Activated naive CD4-positive, alpha-beta T cell treated with anti-CD3 and anti-CD28 coated beads, Interleukin-2, amount 50 U/mL, for 72 hours (primary cell): ENCODE results near the gene ARL15. TPM values are rescaled to one million over a fixed set of nuclear protein-coding genes. Genes with fewer than 3 reads are reported as not detected.
"Not testable (repeated sequence)": the region's sequence is repeated elsewhere in the genome, so short reads cannot be mapped to it uniquely, and the experiment has no call there.

Experiments
- ATAC-seq, 2 donors: fragments of 150-1000 bp; cut with Tn5 transposase; 2 replicates each; pipeline ENCODE4 v1.10.0; 2021; ENCODE audit warnings: mild to moderate bottlenecking in 2 of 2, moderate library complexity in 2 of 2
- DNase-seq, 2 donors: peaks; one replicate each; pipeline ENCODE4 v3.0.0; 2021 to 2022; ENCODE audit warnings: low spot score in 2 of 2
- H3K27ac Mint-ChIP-seq, 2 donors: one replicate each; pipeline ENCODE4 v1.8.0; 2022; ENCODE audit warnings: mild to moderate bottlenecking in 2 of 2, mixed read lengths in 2 of 2
- H3K36me3 Mint-ChIP-seq, 2 donors: one replicate each; pipeline ENCODE4 v1.8.0; 2022; ENCODE audit warnings: mixed read lengths in 2 of 2
- H3K9me3 Mint-ChIP-seq, 2 donors: one replicate each; pipeline ENCODE4 v1.8.0; 2022; ENCODE audit warnings: mixed read lengths in 2 of 2
- total RNA-seq, 2 donors: library from RNA; stranded (reverse); gene quantifications; one replicate each; pipeline ENCODE4 v1.2.3, GENCODE V29; 2022

Gene ARL15
- total RNA-seq, 2 donors from 2014 or later: 7.1 to 10.2 TPM

DNA sequence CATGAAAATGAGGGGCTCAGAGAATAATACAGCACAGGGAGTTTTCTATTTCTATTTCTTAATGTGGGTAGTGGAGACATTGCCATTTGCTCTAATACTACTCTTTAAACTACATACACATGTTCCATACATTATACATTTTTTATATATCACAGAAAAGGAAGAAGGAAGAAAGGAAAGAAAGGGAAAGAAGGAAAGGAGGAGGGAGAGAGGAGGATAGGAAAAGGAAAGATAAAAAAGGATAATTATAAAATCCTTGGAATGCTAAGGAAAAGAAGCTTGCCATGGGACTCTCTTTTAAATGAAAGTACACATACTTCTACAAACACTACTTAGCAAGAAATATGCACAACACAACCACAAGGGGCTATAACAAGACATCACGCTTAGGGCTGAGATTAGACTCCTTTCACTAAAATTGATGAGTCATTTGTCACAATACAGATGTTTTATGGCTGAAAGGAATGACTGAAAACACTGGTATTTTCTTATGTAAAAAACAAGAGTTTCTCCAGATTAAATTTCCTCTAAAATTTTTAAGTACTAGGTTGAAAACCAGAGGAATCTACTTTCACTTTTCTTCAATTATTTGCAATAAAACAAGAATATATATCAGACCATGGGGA is 219.8 kb downstream of the ARL15 start:
- Mint-ChIP-seq H3K27ac (no peak overlapping the region), H3K9me3 (no peaks in the 10 kb centered on the region), H3K36me3 (no peaks in the 10 kb centered on the region)
- DNase-seq (no peak), ATAC-seq (no peak)

DNA sequence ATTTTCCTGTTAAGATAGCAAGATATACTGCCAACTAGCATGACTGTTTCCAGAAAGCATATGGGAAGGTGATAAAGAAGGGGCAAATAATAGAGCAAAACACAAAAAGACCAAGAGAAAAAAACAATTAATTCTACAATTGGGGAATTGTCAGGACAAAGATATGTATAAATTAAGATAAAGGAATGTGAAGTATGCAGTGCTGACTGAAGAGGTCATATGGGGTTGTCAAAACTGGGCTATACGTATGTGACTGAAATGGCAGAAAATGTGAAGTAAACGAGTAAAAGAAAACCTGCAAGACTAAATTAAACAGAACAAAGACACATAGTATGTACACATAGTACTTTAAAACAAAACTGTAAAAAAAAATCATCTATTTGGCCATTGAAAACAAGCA is 222.3 kb downstream of the ARL15 start:
- ATAC-seq (no peak), DNase-seq (no peak)
- peaks cover 0 to 1% of the 10 kb centered on the region in 2 donors for H3K9me3 Mint-ChIP-seq
- no peak overlapping the region for H3K27ac Mint-ChIP-seq
- H3K36me3 Mint-ChIP-seq: peaks cover 0 to 2% of the 10 kb centered on the region in 2 donors

- Mint-ChIP-seq H3K36me3 (peaks cover 0 to 6% of the 10 kb centered on the region in 2 donors), H3K27ac (no peak overlapping the region), H3K9me3 (peaks cover 0 to 6% of the 10 kb centered on the region in 2 donors)
- DNase-seq (no peak), ATAC-seq (no peak)
Observed at GRCh38 chr5:54087436-54087835, 222.9 kb downstream of the ARL15 start.

- ATAC-seq (no peak), DNase-seq (no peak)
- Mint-ChIP-seq H3K27ac (no peak overlapping the region), H3K36me3 (peaks cover 0 to 6% of the 10 kb centered on the region in 2 donors), H3K9me3 (peaks cover 6% of the 10 kb centered on the region in 2 donors)
Observed at GRCh38 chr5:54086191-54086590, 224.2 kb downstream of the ARL15 start.

DNA sequence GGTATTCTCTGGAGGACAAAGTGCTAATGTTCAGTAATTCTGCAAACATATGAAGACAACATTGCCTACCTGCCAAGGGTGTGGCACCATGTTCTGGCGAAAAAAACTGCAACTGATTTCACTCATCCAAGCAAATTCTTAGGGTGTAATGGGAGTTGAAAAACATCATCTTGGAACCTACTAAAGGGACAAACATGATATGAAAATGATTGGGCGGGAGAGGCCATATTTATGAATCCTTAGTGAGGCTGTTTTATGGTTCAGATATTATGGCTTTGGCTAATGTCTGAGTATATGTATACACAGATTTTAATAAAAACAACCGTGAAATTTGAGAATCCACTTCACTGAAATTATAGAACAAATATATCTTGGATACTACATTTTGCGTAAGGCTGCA is 225.7 kb downstream of the ARL15 start:
- H3K9me3 Mint-ChIP-seq: peaks cover 6% of the 10 kb centered on the region in 2 donors
- peaks cover 0 to 6% of the 10 kb centered on the region in 2 donors for H3K36me3 Mint-ChIP-seq
- no peak for ATAC-seq
- peak overlapping the region in 1 of 2 donors; percentile 55 for H3K27ac Mint-ChIP-seq
- no peak for DNase-seq

GRCh38 chr5:54083851-54084250 is 226.5 kb downstream of the ARL15 start:
- Mint-ChIP-seq H3K27ac (no peak overlapping the region), H3K9me3 (peaks cover 6% of the 10 kb centered on the region in 2 donors), H3K36me3 (peaks cover 0 to 6% of the 10 kb centered on the region in 2 donors)
- no peak for ATAC-seq
- no peak for DNase-seq

GRCh38 chr5:54083245-54083644 is 227.1 kb downstream of the ARL15 start:
- Mint-ChIP-seq H3K36me3 (peaks cover 0 to 6% of the 10 kb centered on the region in 2 donors), H3K9me3 (peaks cover 6% of the 10 kb centered on the region in 2 donors), H3K27ac (no peak overlapping the region)
- no peak for ATAC-seq
- DNase-seq: no peak

DNA sequence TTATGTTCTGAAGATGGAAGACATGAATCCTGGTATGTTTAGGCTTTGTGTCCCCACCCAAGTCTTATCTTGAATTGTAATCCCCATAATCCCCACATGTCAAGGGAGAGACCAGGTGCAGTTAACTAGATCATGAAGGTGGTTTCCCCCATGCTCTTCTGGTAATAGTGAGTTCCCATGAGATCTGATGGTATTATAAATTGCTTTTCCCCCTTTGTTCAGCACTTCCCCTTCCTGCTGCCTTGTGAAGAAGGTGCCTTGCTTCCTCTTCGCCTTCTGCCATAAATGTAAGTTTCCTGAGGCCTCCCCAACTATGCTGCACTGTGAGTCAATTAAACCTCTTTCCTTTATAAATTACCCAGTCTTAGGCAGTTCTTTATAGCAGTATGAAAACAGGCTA is 229.0 kb downstream of the ARL15 start:
- Mint-ChIP-seq H3K27ac (no peak overlapping the region), H3K9me3 (peaks cover 6% of the 10 kb centered on the region in 2 donors)

GRCh38 chr5:54080831-54081230 is 229.5 kb downstream of the ARL15 start:
- DNase-seq (no peak), ATAC-seq (no peak)
- peaks cover 0 to 6% of the 10 kb centered on the region in 2 donors for H3K36me3 Mint-ChIP-seq
- peaks cover 6% of the 10 kb centered on the region in 2 donors for H3K9me3 Mint-ChIP-seq
- no peak overlapping the region for H3K27ac Mint-ChIP-seq

More for the DNA sequence above, 229.0 kb downstream of the ARL15 start:
- peaks cover 0 to 6% of the 10 kb centered on the region in 2 donors for H3K36me3 Mint-ChIP-seq
- ATAC-seq (no peak), DNase-seq (no peak)

GRCh38 chr5:54073735-54074134 is 236.6 kb downstream of the ARL15 start:
- DNase-seq (no peak), ATAC-seq (no peak)
- Mint-ChIP-seq H3K27ac (no peak overlapping the region), H3K36me3 (no peaks in the 10 kb centered on the region), H3K9me3 (no peaks in the 10 kb centered on the region)

DNA sequence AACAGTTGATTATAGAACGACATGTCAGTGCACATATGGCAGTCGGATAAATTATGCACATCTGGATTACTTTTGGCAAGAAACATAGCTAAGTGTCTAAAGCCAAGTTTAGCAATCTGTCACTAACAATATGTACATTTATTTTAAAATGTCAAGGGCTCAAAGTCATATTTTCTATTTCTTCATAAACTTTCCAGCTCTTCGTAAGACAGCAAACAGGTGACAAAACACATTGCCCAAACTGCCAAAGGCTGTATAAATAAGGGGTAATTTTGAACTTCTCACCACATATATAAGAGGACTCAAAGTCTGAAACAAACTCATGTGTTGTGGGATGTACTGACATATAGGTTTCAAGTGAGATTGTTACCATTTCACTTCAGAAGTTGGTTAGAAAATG is 237.2 kb downstream of the ARL15 start:
- no peaks in the 10 kb centered on the region for H3K36me3 Mint-ChIP-seq
- no peak overlapping the region for H3K27ac Mint-ChIP-seq
- ATAC-seq: no peak
- no peaks in the 10 kb centered on the region for H3K9me3 Mint-ChIP-seq
- DNase-seq: no peak

- peaks cover 10 to 12% of the 10 kb centered on the region in 2 donors for H3K36me3 Mint-ChIP-seq
- ATAC-seq (no peak), DNase-seq (no peak)
- no peaks in the 10 kb centered on the region for H3K9me3 Mint-ChIP-seq
- no peak overlapping the region for H3K27ac Mint-ChIP-seq
Observed at GRCh38 chr5:54066433-54066832, 243.9 kb downstream of the ARL15 start.

GRCh38 chr5:54063817-54064216 is 246.6 kb downstream of the ARL15 start:
- no peak for DNase-seq
- H3K27ac Mint-ChIP-seq: no peak overlapping the region
- H3K9me3 Mint-ChIP-seq: no peaks in the 10 kb centered on the region
- H3K36me3 Mint-ChIP-seq: peaks cover 10 to 12% of the 10 kb centered on the region in 2 donors
- no peak for ATAC-seq

GRCh38 chr5:54062958-54063357 is 247.4 kb downstream of the ARL15 start:
- H3K27ac Mint-ChIP-seq: no peak overlapping the region
- no peaks in the 10 kb centered on the region for H3K9me3 Mint-ChIP-seq
- peaks cover 10 to 12% of the 10 kb centered on the region in 2 donors for H3K36me3 Mint-ChIP-seq
- DNase-seq (no peak), ATAC-seq (no peak)

- ATAC-seq, DNase-seq, H3K27ac Mint-ChIP-seq, H3K9me3 Mint-ChIP-seq: not testable (repeated sequence)
- H3K36me3 Mint-ChIP-seq: peaks cover 10 to 12% of the 10 kb centered on the region in 2 donors
Observed at GRCh38 chr5:54060919-54061318, 249.5 kb downstream of the ARL15 start.

DNA sequence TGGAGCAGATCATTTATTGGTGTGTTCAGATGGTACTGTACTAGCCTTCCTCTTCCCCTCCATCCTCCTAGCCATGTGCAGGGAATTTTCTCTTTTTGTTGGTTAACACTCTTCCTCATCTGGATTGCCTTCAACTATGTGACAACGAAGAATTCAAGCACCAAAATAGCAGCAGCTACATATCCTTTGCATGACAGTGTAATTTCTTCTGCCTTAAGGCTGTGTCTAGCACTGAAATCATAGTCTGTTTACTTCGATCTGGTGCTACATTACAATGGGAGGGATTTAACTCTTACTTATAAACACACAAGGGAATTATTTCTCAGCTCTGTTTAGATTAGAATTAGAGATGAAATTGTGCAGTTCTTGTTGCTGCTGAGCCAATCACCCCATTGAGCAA is 260.4 kb downstream of the ARL15 start:
- no peak for ATAC-seq
- DNase-seq: no peak
- Mint-ChIP-seq H3K36me3 (no peaks in the 10 kb centered on the region), H3K27ac (no peak overlapping the region), H3K9me3 (peaks cover 0 to 5% of the 10 kb centered on the region in 2 donors)

- peaks cover 0 to 5% of the 10 kb centered on the region in 2 donors for H3K9me3 Mint-ChIP-seq
- ATAC-seq (no peak), DNase-seq (no peak)
- H3K27ac Mint-ChIP-seq: no peak overlapping the region
- H3K36me3 Mint-ChIP-seq: no peaks in the 10 kb centered on the region
Observed at GRCh38 chr5:54049144-54049543, 261.2 kb downstream of the ARL15 start.

- Mint-ChIP-seq H3K27ac (no peak overlapping the region), H3K36me3 (no peaks in the 10 kb centered on the region), H3K9me3 (peaks cover 0 to 5% of the 10 kb centered on the region in 2 donors)
- ATAC-seq (no peak), DNase-seq (no peak)
Observed at GRCh38 chr5:54045077-54045792, 265.1 kb downstream of the ARL15 start.
